ENCODE measurements around the gene MAP2K5.
"Not testable (repeated sequence)": the region's sequence is repeated elsewhere in the genome, so short reads cannot be mapped to it uniquely, and the experiment has no call there.

MAP2K5 gene

GRCh38 chr15:67611370-67612369, 69.2 kb downstream of the MAP2K5 start:
- in situ Hi-C loops (cut with HindIII; ENCODE audit: low sequenced_read_pairs): no loop called here
- no peak overlapping the region for H3K4me3 ChIP-seq (ENCODE audit: low read depth, low read length)
- DNase-seq (ENCODE audit: low read depth, low spot score): no peak
- no peak for TF ChIP-seq CTCF (IDR thresholded peaks at IDR 0.05; ENCODE audit: low read depth, low read length)

GRCh38 chr15:67613211-67613610, 70.7 kb downstream of the MAP2K5 start:
- no peak for DNase-seq (ENCODE audit: low read depth, low spot score)
- TF ChIP-seq CTCF (IDR thresholded peaks at IDR 0.05; ENCODE audit: low read depth, low read length): no peak
- H3K4me3 ChIP-seq (ENCODE audit: low read depth, low read length): no peak overlapping the region
- in situ Hi-C loops (cut with HindIII; ENCODE audit: low sequenced_read_pairs): no loop called here

- in situ Hi-C loops (cut with HindIII; ENCODE audit: low sequenced_read_pairs): no loop called here
- TF ChIP-seq CTCF (IDR thresholded peaks at IDR 0.05; ENCODE audit: low read depth, low read length): no peak
- H3K4me3 ChIP-seq (ENCODE audit: low read depth, low read length): no peak overlapping the region
- DNase-seq (ENCODE audit: low read depth, low spot score): no peak
Measured at GRCh38 chr15:67613708-67614107, 71.2 kb downstream of the MAP2K5 start.

GRCh38 chr15:67615131-67615534, 72.6 kb downstream of the MAP2K5 start:
- DNase-seq (ENCODE audit: low read depth, low spot score); in situ Hi-C loops (cut with HindIII; ENCODE audit: low sequenced_read_pairs); H3K4me3 ChIP-seq (ENCODE audit: low read depth, low read length): not testable (repeated sequence)

DNA sequence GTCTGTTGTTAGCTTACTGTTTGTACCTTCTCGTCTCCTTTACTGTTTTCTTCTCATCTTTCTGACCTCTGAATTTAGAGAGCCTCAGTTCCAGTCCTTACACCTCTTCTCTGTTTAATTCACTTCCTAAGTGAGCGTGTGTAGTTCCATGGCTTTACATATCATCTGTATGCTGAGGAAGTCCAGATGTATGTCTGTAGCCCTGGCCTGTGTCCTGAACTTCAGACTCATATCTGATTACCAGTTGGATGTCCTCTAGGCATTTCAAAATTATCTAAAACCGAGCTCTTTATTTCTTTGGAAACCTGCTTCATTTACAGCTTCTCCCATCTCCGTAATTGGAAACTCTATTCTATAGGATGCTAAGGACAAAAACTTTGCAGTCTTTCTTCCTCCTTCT, 75.8 kb downstream of the MAP2K5 start:
- DNase-seq (ENCODE audit: low read depth, low spot score): no peak
- no peak overlapping the region for H3K4me3 ChIP-seq (ENCODE audit: low read depth, low read length)
- no peak for TF ChIP-seq CTCF (IDR thresholded peaks at IDR 0.05; ENCODE audit: low read depth, low read length)
- in situ Hi-C loops (cut with HindIII; ENCODE audit: low sequenced_read_pairs): no loop called here

- no peak for TF ChIP-seq CTCF (IDR thresholded peaks at IDR 0.05; ENCODE audit: low read depth, low read length)
- no peak for DNase-seq (ENCODE audit: low read depth, low spot score)
- no peak overlapping the region for H3K4me3 ChIP-seq (ENCODE audit: low read depth, low read length)
- in situ Hi-C loops (cut with HindIII; ENCODE audit: low sequenced_read_pairs): no loop called here
Measured at GRCh38 chr15:67622110-67622509, 79.6 kb downstream of the MAP2K5 start.

- no peak for DNase-seq (ENCODE audit: low read depth, low spot score)
- TF ChIP-seq CTCF (IDR thresholded peaks at IDR 0.05; ENCODE audit: low read depth, low read length): no peak
- in situ Hi-C loops (cut with HindIII; ENCODE audit: low sequenced_read_pairs): no loop called here
- no peak overlapping the region for H3K4me3 ChIP-seq (ENCODE audit: low read depth, low read length)
Measured at GRCh38 chr15:67632261-67632660, 89.8 kb downstream of the MAP2K5 start.

DNA sequence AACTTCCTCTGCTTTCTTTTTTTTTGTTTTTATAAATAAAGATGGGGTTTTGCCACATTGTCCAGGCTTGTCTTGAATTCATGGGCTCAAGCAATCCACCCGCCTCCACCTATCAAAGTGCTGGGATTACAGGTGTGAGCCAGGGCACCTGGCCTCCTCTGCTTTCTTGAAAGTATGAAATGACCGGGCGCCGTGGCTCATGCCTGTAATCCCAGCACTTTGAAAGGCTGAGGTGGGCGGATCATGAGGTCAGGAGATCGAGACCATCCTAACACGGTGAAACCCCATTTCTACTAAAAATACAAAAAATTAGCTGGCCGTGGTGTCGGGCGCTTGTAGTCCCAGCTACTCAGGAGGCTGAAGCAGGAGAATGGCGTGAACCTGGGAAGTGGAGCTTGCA, 93.4 kb downstream of the MAP2K5 start:
- in situ Hi-C loops (cut with HindIII; ENCODE audit: low sequenced_read_pairs); H3K4me3 ChIP-seq (ENCODE audit: low read depth, low read length); DNase-seq (ENCODE audit: low read depth, low spot score): not testable (repeated sequence)
